SK-N-SH (cell line): Measurements from ENCODE around the gene SBF2. TPM values are rescaled to one million over a fixed set of nuclear protein-coding genes. Genes with fewer than 3 reads are reported as not detected.

Experiments
- CTCF ChIA-PET: fragments of 300-600, 350-600 bp; formaldehyde crosslinking; extraction: SDS; loops from one replicate; lab custom pipeline; 2021; lab: Yijun Ruan, JAX
- POLR2A ChIA-PET: fragments of 350-600 bp; sonication (Branson Sonifier 250); formaldehyde crosslinking; extraction: SDS; loops from one replicate; lab custom pipeline; 2020; ENCODE audit warnings: antibody characterized with exemption, inconsistent platforms; lab: Yijun Ruan, JAX
- DNase-seq: peaks from one replicate; pipeline ENCODE4 v3.0.0; 2012
- H2AFZ ChIP-seq: fragments of 200-600 bp; sonication (generic); 2 replicates; pipeline ENCODE4 v1.8.1; 2016; ENCODE audit warnings: antibody characterized with exemption, mild to moderate bottlenecking, low read depth
- H3F3A ChIP-seq: fragments of 200-600 bp; sonication (generic); replicated peaks from 2 replicates; pipeline ENCODE3; 2016; ENCODE audit warnings: antibody characterized with exemption, mild to moderate bottlenecking; ENCODE audit not compliant: insufficient read depth
- H3K27ac ChIP-seq, 2 experiments: fragments of 200-500 bp in 1 of 2; fragments of 200-600 bp in 1 of 2; sonication (Bioruptor generic) in 1 of 2; sonication (generic), shearing (Covaris generic) in 1 of 2; 2 replicates each; pipeline versions ENCODE4 v1.5.1 to v1.6.1; 2014 to 2016; ENCODE audit warnings: low read depth in 2 of 2, inconsistent platforms in 1 of 2, low read length in 1 of 2, mild to moderate bottlenecking in 1 of 2, mixed read lengths in 1 of 2
- H3K27me3 ChIP-seq: fragments of 200-600 bp; sonication (generic), shearing (Covaris generic); 2 replicates; pipeline ENCODE4 v1.6.1; 2016; ENCODE audit warnings: mixed run types; ENCODE audit not compliant: insufficient read depth
- H3K36me3 ChIP-seq, 2 experiments: fragments of 200-500 bp in 1 of 2; fragments of 200-600 bp in 1 of 2; sonication (Bioruptor generic) in 1 of 2; sonication (generic) in 1 of 2; replicated peaks in 1 of 2; 2 replicates each; pipeline versions ENCODE3 to v1.5.1; 2014 to 2016; ENCODE audit warnings: low read length in 1 of 2, mild to moderate bottlenecking in 1 of 2; ENCODE audit not compliant: insufficient read depth in 2 of 2, control insufficient read depth in 1 of 2
- H3K4me1 ChIP-seq, 2 experiments: fragments of 200-500 bp in 1 of 2; fragments of 200-600 bp in 1 of 2; sonication (Bioruptor generic) in 1 of 2; sonication (generic), shearing (Covaris generic) in 1 of 2; 2 replicates each; pipeline versions ENCODE4 v1.5.1 to v1.6.1; 2014 to 2016; ENCODE audit warnings: low read depth in 1 of 2, low read length in 1 of 2, mixed run types in 1 of 2; ENCODE audit not compliant: insufficient read depth in 2 of 2, control insufficient read depth in 1 of 2
- H3K4me2 ChIP-seq: fragments of 200-600 bp; sonication (generic), shearing (Covaris generic); 2 replicates; pipeline ENCODE4 v1.6.1; 2017; ENCODE audit warnings: mixed run types
- H3K4me3 ChIP-seq, 2 experiments: fragments of 200-500 bp in 1 of 2; fragments of 200-600 bp in 1 of 2; sonication (Bioruptor generic) in 1 of 2; sonication (generic), shearing (Covaris generic) in 1 of 2; 2 replicates each; pipeline versions ENCODE4 v1.5.1 to v1.8.1; 2014 to 2016; ENCODE audit warnings: low read depth in 2 of 2, inconsistent platforms in 1 of 2, low read length in 1 of 2, mild to moderate bottlenecking in 1 of 2, mixed read lengths in 1 of 2, moderate library complexity in 1 of 2
- H3K79me2 ChIP-seq: fragments of 200-600 bp; sonication (generic); 2 replicates; pipeline ENCODE4 v1.8.1; 2017; ENCODE audit warnings: mild to moderate bottlenecking; ENCODE audit not compliant: insufficient read depth
- H3K9ac ChIP-seq: fragments of 200-600 bp; sonication (generic); 2 replicates; pipeline ENCODE4 v1.6.1; 2017; ENCODE audit warnings: mixed run types
- H3K9me2 ChIP-seq: fragments of 200-600 bp; sonication (generic); 2 replicates; pipeline ENCODE4 v1.6.1; 2017; ENCODE audit warnings: mixed run types
- H3K9me3 ChIP-seq: fragments of 200-600 bp; sonication (generic); 2 replicates; pipeline ENCODE4 v1.6.1; 2017; ENCODE audit warnings: mixed run types, mild to moderate bottlenecking, moderate library complexity
- H4K20me1 ChIP-seq: fragments of 200-600 bp; sonication (generic); 2 replicates; pipeline ENCODE4 v1.6.1; 2017; ENCODE audit warnings: mild to moderate bottlenecking, mixed run types; ENCODE audit not compliant: insufficient read depth
- EP300 ChIP-seq, 2 experiments: IDR thresholded peaks; 2 replicates each; pipeline versions ENCODE4 v1.4.0 to v1.6.1; 2012; ENCODE audit warnings: borderline replicate concordance in 1 of 2, low read depth in 1 of 2, low read length in 1 of 2
- EZH2phosphoT487 ChIP-seq: fragments of 200-600 bp; sonication (generic); IDR thresholded peaks from 2 replicates; pipeline ENCODE4 v1.6.1; 2017; ENCODE audit warnings: low read depth, mixed run types, mild to moderate bottlenecking, antibody characterized with exemption, moderate library complexity, borderline replicate concordance
- FOSL2 ChIP-seq: IDR thresholded peaks from 2 replicates; pipeline ENCODE4 v1.4.0; 2012; ENCODE audit warnings: low read depth, mild to moderate bottlenecking, moderate library complexity, borderline replicate concordance
- FOXJ3 ChIP-seq: sonication (generic); formaldehyde crosslinking; IDR thresholded peaks from 2 replicates; pipeline ENCODE4 v1.5.1; 2020; ENCODE audit warnings: mild to moderate bottlenecking, missing genetic modification reagents
- GABPA ChIP-seq: IDR thresholded peaks from 2 replicates; pipeline ENCODE4 v1.4.0; 2012; ENCODE audit warnings: low read depth, mild to moderate bottlenecking
- GATA2 ChIP-seq: sonication (generic); formaldehyde crosslinking; IDR thresholded peaks from 2 replicates; pipeline ENCODE4 v1.5.0; 2020; ENCODE audit warnings: mild to moderate bottlenecking, missing genetic modification reagents
- JUND ChIP-seq: IDR thresholded peaks from 2 replicates; pipeline ENCODE4 v1.4.0; 2012
- MEF2A ChIP-seq: IDR thresholded peaks from 2 replicates; pipeline ENCODE4 v1.4.0; 2012; ENCODE audit warnings: low read depth, borderline replicate concordance
- MXI1 ChIP-seq: IDR thresholded peaks from 2 replicates; pipeline ENCODE4 v1.6.1; 2012; ENCODE audit warnings: mild to moderate bottlenecking, low read depth, low read length, improper control_type of control experiment
- NFIC ChIP-seq: IDR thresholded peaks from 2 replicates; pipeline ENCODE4 v1.4.0; 2012; ENCODE audit warnings: borderline replicate concordance
- POLR2AphosphoS5 ChIP-seq: IDR thresholded peaks from 2 replicates; pipeline ENCODE4 v1.6.1; 2012; ENCODE audit warnings: low read depth, low read length
- RAD21 ChIP-seq: IDR thresholded peaks from 2 replicates; pipeline ENCODE4 v1.6.1; 2012; ENCODE audit warnings: mild to moderate bottlenecking, low read length
- RCOR1 ChIP-seq: fragments of 150-350 bp; IDR thresholded peaks from 2 replicates; pipeline ENCODE4 v1.6.1; 2017; ENCODE audit warnings: antibody characterized with exemption, low read length
- RFX5 ChIP-seq: IDR thresholded peaks from 2 replicates; pipeline ENCODE4 v1.6.1; 2012; ENCODE audit warnings: mild to moderate bottlenecking, improper control_type of control experiment, low read length
- RXRA ChIP-seq: IDR thresholded peaks from 2 replicates; pipeline ENCODE4 v1.4.0; 2012; ENCODE audit warnings: low read depth, mild to moderate bottlenecking, borderline replicate concordance
- SIN3A ChIP-seq: IDR thresholded peaks from 2 replicates; pipeline ENCODE4 v1.6.1; 2012; ENCODE audit warnings: low read depth, mild to moderate bottlenecking, low read length, moderate library complexity, borderline replicate concordance
- TAF1 ChIP-seq: IDR thresholded peaks from 2 replicates; pipeline ENCODE4 v1.6.1; 2012; ENCODE audit warnings: low read depth, mild to moderate bottlenecking, low read length, moderate library complexity, borderline replicate concordance
- TEAD4 ChIP-seq: IDR thresholded peaks from 2 replicates; pipeline ENCODE4 v1.4.0; 2012; ENCODE audit warnings: mild to moderate bottlenecking, borderline replicate concordance; ENCODE audit not compliant: insufficient read depth
- YY1 ChIP-seq: IDR thresholded peaks from 2 replicates; pipeline ENCODE4 v1.4.0; 2012; ENCODE audit warnings: low read depth, mild to moderate bottlenecking
- WGBS: methylation state at CpG from one replicate; pipeline ENCODE4 v1.1.6; 2017; ENCODE audit warnings: low lambda C conversion rate; 5-methylcytosine and 5-hydroxymethylcytosine counted together
- polyA plus RNA-seq, 3 experiments: library from polyadenylated mRNA; depleted of rRNA; stranded (reverse); fragments of >200 nt; gene quantifications; 2 replicates each; pipeline ENCODE4 v1.2.3, GENCODE V29; 2012
- TF ChIP-seq, protein P1 (sequence below): IDR thresholded peaks from 2 replicates; pipeline ENCODE4 v1.4.0; 2012; ENCODE audit warnings: low read depth, borderline replicate concordance
- TF ChIP-seq, protein P2 (sequence below): IDR thresholded peaks from 2 replicates; pipeline ENCODE4; 2012
- TF ChIP-seq, protein P3 (sequence below): IDR thresholded peaks from 2 replicates; pipeline ENCODE4 v1.4.0; 2012; ENCODE audit warnings: low read depth, borderline replicate concordance
- TF ChIP-seq, protein P4 (sequence below): IDR thresholded peaks from 2 replicates; pipeline ENCODE4 v1.6.1; 2012; ENCODE audit warnings: mild to moderate bottlenecking, low read depth, low read length, moderate library complexity
- TF ChIP-seq, protein P5 (sequence below): fragments of 200-600 bp; sonication (generic); IDR thresholded peaks from 2 replicates; pipeline ENCODE4 v1.6.1; 2017; ENCODE audit warnings: antibody characterized with exemption, mild to moderate bottlenecking, moderate library complexity

The SBF2 gene
- polyA plus RNA-seq, 1 of the 3 experiments (the other 2 are of a cell fraction): 23.0 TPM

DNA sequence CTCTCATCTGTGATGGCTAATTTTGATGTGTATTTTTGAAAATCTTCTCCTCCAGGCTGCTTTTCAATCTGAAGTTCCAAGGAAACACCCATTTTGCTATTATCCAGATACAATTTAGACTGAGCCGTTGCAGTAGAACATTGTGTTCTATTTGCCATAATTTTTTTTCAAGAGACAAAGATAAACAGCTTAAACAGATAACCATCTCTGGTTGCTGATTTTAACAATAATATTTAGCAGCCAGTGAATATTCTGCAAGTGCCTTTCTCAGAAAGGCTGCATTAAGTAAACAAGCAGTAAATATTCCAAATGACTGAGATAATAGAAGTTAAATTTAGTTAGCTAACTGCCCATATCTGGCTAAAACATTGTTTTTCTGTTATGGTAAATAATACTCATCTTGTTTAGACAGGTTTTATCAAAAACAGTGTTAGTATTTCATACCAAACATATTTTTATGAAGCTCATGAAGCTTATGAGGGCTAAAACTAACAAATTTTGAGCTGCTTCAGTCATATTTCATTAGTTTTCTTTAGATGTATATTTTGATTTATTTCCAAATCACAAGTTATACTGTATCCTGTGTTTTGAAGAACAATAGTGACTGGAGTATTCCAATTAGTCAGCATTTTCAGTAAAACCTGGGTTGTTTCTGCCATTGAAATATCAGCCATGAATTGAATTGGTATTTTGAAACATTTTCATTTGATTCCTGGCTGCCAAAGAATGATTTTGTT lies 206.7 kb downstream of the SBF2 start:
- no peaks in the 10 kb centered on the region for H3K9me2 ChIP-seq
- no peak overlapping the region for H3K9ac ChIP-seq
- H3K4me3 ChIP-seq: no peak overlapping the region
- H3K4me2 ChIP-seq: no peak overlapping the region
- no peaks in the 10 kb centered on the region; a peak in 3 of 4 replicates for H3K4me1 ChIP-seq
- no peak for DNase-seq
- 35% methylated on average over 1 of the region's 1 CpG for WGBS
- ChIA-PET CTCF (interaction anchor here (0.9 to 1.4 kb wide), 3 partner anchors 74 to 217 kb away, joined by 3 to 5 read pairs (median 4); partner anchors contain the start of gene ADM), POLR2A (no interaction called here)
- no peak overlapping the region for H2AFZ ChIP-seq
- H4K20me1 ChIP-seq: no peaks in the 10 kb centered on the region; the same call in 1 of the 2 replicates
- no peaks in the 10 kb centered on the region; the same call in 1 of the 2 replicates for H3K9me3 ChIP-seq
- no peaks in the 10 kb centered on the region for H3K27me3 ChIP-seq
- peaks cover 0 to 5% of the 10 kb centered on the region in 2 experiments for H3K36me3 ChIP-seq
- H3K27ac ChIP-seq: peak overlapping the region in 1 of 2 experiments; percentile 78; a peak in 2 of 4 replicates
- H3F3A ChIP-seq: peaks cover 5% of the 10 kb centered on the region
- H3K79me2 ChIP-seq: peaks cover 19% of the 10 kb centered on the region
- TF ChIP-seq NFIC: no peak
- TF ChIP-seq, protein P1, sequence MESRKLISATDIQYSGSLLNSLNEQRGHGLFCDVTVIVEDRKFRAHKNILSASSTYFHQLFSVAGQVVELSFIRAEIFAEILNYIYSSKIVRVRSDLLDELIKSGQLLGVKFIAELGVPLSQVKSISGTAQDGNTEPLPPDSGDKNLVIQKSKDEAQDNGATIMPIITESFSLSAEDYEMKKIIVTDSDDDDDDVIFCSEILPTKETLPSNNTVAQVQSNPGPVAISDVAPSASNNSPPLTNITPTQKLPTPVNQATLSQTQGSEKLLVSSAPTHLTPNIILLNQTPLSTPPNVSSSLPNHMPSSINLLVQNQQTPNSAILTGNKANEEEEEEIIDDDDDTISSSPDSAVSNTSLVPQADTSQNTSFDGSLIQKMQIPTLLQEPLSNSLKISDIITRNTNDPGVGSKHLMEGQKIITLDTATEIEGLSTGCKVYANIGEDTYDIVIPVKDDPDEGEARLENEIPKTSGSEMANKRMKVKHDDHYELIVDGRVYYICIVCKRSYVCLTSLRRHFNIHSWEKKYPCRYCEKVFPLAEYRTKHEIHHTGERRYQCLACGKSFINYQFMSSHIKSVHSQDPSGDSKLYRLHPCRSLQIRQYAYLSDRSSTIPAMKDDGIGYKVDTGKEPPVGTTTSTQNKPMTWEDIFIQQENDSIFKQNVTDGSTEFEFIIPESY: no peak
- no peak for TF ChIP-seq POLR2AphosphoS5
- no peak for TF ChIP-seq TEAD4
- no peak for TF ChIP-seq MXI1
- peak; percentile 78 for TF ChIP-seq GATA2 (CRISPR knock-in tag)
- TF ChIP-seq, protein P2, sequence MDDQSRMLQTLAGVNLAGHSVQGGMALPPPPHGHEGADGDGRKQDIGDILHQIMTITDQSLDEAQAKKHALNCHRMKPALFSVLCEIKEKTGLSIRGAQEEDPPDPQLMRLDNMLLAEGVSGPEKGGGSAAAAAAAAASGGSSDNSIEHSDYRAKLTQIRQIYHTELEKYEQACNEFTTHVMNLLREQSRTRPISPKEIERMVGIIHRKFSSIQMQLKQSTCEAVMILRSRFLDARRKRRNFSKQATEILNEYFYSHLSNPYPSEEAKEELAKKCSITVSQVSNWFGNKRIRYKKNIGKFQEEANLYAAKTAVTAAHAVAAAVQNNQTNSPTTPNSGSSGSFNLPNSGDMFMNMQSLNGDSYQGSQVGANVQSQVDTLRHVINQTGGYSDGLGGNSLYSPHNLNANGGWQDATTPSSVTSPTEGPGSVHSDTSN: no peak
- no peak for TF ChIP-seq TAF1
- no peak for TF ChIP-seq RAD21
- TF ChIP-seq GABPA: no peak
- TF ChIP-seq FOSL2: no peak
- TF ChIP-seq JUND: no peak
- TF ChIP-seq RXRA: no peak
- TF ChIP-seq, protein P3, sequence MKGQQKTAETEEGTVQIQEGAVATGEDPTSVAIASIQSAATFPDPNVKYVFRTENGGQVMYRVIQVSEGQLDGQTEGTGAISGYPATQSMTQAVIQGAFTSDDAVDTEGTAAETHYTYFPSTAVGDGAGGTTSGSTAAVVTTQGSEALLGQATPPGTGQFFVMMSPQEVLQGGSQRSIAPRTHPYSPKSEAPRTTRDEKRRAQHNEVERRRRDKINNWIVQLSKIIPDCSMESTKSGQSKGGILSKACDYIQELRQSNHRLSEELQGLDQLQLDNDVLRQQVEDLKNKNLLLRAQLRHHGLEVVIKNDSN: no peak
- no peak for TF ChIP-seq MEF2A
- no peak for TF ChIP-seq RFX5
- TF ChIP-seq EZH2phosphoT487: no peak
- TF ChIP-seq EP300 (IDR thresholded peaks at IDR 0.05; ENCODE audit: borderline replicate concordance in 1 of 2, low read depth in 1 of 2, low read length in 1 of 2): peak in 1 of 2 experiments; percentile 69; a peak in 2 of 4 replicates
- peak; percentile 18; the same call in 1 of the 2 replicates for TF ChIP-seq RCOR1
- TF ChIP-seq YY1: no peak
- TF ChIP-seq, protein P4, sequence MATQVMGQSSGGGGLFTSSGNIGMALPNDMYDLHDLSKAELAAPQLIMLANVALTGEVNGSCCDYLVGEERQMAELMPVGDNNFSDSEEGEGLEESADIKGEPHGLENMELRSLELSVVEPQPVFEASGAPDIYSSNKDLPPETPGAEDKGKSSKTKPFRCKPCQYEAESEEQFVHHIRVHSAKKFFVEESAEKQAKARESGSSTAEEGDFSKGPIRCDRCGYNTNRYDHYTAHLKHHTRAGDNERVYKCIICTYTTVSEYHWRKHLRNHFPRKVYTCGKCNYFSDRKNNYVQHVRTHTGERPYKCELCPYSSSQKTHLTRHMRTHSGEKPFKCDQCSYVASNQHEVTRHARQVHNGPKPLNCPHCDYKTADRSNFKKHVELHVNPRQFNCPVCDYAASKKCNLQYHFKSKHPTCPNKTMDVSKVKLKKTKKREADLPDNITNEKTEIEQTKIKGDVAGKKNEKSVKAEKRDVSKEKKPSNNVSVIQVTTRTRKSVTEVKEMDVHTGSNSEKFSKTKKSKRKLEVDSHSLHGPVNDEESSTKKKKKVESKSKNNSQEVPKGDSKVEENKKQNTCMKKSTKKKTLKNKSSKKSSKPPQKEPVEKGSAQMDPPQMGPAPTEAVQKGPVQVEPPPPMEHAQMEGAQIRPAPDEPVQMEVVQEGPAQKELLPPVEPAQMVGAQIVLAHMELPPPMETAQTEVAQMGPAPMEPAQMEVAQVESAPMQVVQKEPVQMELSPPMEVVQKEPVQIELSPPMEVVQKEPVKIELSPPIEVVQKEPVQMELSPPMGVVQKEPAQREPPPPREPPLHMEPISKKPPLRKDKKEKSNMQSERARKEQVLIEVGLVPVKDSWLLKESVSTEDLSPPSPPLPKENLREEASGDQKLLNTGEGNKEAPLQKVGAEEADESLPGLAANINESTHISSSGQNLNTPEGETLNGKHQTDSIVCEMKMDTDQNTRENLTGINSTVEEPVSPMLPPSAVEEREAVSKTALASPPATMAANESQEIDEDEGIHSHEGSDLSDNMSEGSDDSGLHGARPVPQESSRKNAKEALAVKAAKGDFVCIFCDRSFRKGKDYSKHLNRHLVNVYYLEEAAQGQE: no peak
- TF ChIP-seq, protein P5, sequence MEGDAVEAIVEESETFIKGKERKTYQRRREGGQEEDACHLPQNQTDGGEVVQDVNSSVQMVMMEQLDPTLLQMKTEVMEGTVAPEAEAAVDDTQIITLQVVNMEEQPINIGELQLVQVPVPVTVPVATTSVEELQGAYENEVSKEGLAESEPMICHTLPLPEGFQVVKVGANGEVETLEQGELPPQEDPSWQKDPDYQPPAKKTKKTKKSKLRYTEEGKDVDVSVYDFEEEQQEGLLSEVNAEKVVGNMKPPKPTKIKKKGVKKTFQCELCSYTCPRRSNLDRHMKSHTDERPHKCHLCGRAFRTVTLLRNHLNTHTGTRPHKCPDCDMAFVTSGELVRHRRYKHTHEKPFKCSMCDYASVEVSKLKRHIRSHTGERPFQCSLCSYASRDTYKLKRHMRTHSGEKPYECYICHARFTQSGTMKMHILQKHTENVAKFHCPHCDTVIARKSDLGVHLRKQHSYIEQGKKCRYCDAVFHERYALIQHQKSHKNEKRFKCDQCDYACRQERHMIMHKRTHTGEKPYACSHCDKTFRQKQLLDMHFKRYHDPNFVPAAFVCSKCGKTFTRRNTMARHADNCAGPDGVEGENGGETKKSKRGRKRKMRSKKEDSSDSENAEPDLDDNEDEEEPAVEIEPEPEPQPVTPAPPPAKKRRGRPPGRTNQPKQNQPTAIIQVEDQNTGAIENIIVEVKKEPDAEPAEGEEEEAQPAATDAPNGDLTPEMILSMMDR: no peak
- TF ChIP-seq SIN3A: no peak
- 0 out of 2 replicates have a peak, but pooled peaks have one; percentile 21 for TF ChIP-seq FOXJ3 (CRISPR knock-in tag)
